Measurements from ENCODE around the gene WIPI1. TPM values are rescaled to one million over a fixed set of nuclear protein-coding genes. Genes with fewer than 3 reads are reported as not detected.

WIPI1 gene
- total and polyA plus RNA-seq, 2 donors from 2014 or later: 40.9 to 41.2 TPM

GRCh38 chr17:68381076-68381900 is 76.0 kb downstream of the WIPI1 start:
- Histone ChIP-seq H3K9me3 (ENCODE audit: control insufficient read depth in 2 of 3, insufficient read depth in 1 of 3, low read length in 3 of 3) (no peaks in the 10 kb centered on the region), H3K36me3 (ENCODE audit: control insufficient read depth in 2 of 3, insufficient read depth in 3 of 3, low read length in 3 of 3) (no peaks in the 10 kb centered on the region), H3K4me3 (ENCODE audit: low read length in 3 of 3) (no peak overlapping the region), H3K27ac (ENCODE audit: low read depth in 2 of 2, low read length in 2 of 2) (peak overlapping the region in 1 of 2 donors; percentile 10), H3K9ac (ENCODE audit: low read length in 3 of 3) (no peak overlapping the region), H3K4me1 (ENCODE audit: control insufficient read depth in 2 of 3, insufficient read depth in 2 of 3, low read depth in 1 of 3, low read length in 3 of 3) (peaks cover 0 to 12% (median 5%) of the 10 kb centered on the region in 3 donors), H3K27me3 (ENCODE audit: control insufficient read depth, insufficient read depth, low read length) (no peaks in the 10 kb centered on the region)
- intact Hi-C loops (cut with DNase I): no loop called here
- FAIRE-seq: no peak
- peak; percentile 4 to 91 (median 88) for DNase-seq
- TF ChIP-seq CTCF (IDR thresholded peaks at IDR 0.05; ENCODE audit: borderline replicate concordance, extremely low read depth, insufficient read depth): no peak

- H3K27me3 ChIP-seq (ENCODE audit: control insufficient read depth, insufficient read depth, low read length): no peaks in the 10 kb centered on the region
- no peak for TF ChIP-seq CTCF (IDR thresholded peaks at IDR 0.05; ENCODE audit: borderline replicate concordance, extremely low read depth, insufficient read depth)
- H3K36me3 ChIP-seq (ENCODE audit: control insufficient read depth in 2 of 3, insufficient read depth in 3 of 3, low read length in 3 of 3): no peaks in the 10 kb centered on the region
- no peak overlapping the region for H3K4me3 ChIP-seq (ENCODE audit: low read length in 3 of 3)
- H3K4me1 ChIP-seq (ENCODE audit: control insufficient read depth in 2 of 3, insufficient read depth in 2 of 3, low read depth in 1 of 3, low read length in 3 of 3): peaks cover 0 to 7% (median 5%) of the 10 kb centered on the region in 3 donors
- H3K9me3 ChIP-seq (ENCODE audit: control insufficient read depth in 2 of 3, insufficient read depth in 1 of 3, low read length in 3 of 3): no peaks in the 10 kb centered on the region
- DNase-seq: no peak
- peak overlapping the region; percentile 10 to 44 for H3K27ac ChIP-seq (ENCODE audit: low read depth in 2 of 2, low read length in 2 of 2)
- intact Hi-C loops (cut with DNase I): no loop called here
- no peak overlapping the region for H3K9ac ChIP-seq (ENCODE audit: low read length in 3 of 3)
- no peak for FAIRE-seq
Measured at GRCh38 chr17:68379692-68380677, 77.3 kb downstream of the WIPI1 start.

GRCh38 chr17:68379177-68379510 is 78.2 kb downstream of the WIPI1 start:
- no peak for TF ChIP-seq CTCF (IDR thresholded peaks at IDR 0.05; ENCODE audit: borderline replicate concordance, extremely low read depth, insufficient read depth)
- peaks cover 0 to 7% (median 5%) of the 10 kb centered on the region in 3 donors for H3K4me1 ChIP-seq (ENCODE audit: control insufficient read depth in 2 of 3, insufficient read depth in 2 of 3, low read depth in 1 of 3, low read length in 3 of 3)
- no peaks in the 10 kb centered on the region for H3K9me3 ChIP-seq (ENCODE audit: control insufficient read depth in 2 of 3, insufficient read depth in 1 of 3, low read length in 3 of 3)
- peak overlapping the region in 1 of 2 donors; percentile 94 for H3K27ac ChIP-seq (ENCODE audit: low read depth in 2 of 2, low read length in 2 of 2)
- intact Hi-C loops (cut with DNase I): no loop called here
- DNase-seq (no peak), FAIRE-seq (no peak)
- H3K27me3 ChIP-seq (ENCODE audit: control insufficient read depth, insufficient read depth, low read length): no peaks in the 10 kb centered on the region
- H3K4me3 ChIP-seq (ENCODE audit: low read length in 3 of 3): no peak overlapping the region
- H3K9ac ChIP-seq (ENCODE audit: low read length in 3 of 3): no peak overlapping the region
- no peaks in the 10 kb centered on the region for H3K36me3 ChIP-seq (ENCODE audit: control insufficient read depth in 2 of 3, insufficient read depth in 3 of 3, low read length in 3 of 3)

Measured in kidney (tissue), 14 donors.